GM12875 (cell line): ENCODE measurements around the gene FOXN3.

Experiments used
- H3K4me3 ChIP-seq: one replicate; pipeline ENCODE4 v1.5.1; 2011; ENCODE audit warnings: low read depth, low read length, control low read depth
- CTCF ChIP-seq: IDR thresholded peaks from 2 replicates; pipeline ENCODE4 v1.5.1; 2011; ENCODE audit warnings: low read depth, mild to moderate bottlenecking, control low read depth, inconsistent platforms, low read length, moderate library complexity, borderline replicate concordance; ENCODE audit not compliant: insufficient read depth

FOXN3 gene

GRCh38 chr14:89435492-89435891, 18.5 kb upstream of the FOXN3 start:
- no peak overlapping the region for H3K4me3 ChIP-seq
- no peak for TF ChIP-seq CTCF

- no peak overlapping the region for H3K4me3 ChIP-seq
- TF ChIP-seq CTCF = no peak
Measured at GRCh38 chr14:89432226-89432625, 15.2 kb upstream of the FOXN3 start.

- H3K4me3 ChIP-seq = peak overlapping the region; percentile 15
- no peak for TF ChIP-seq CTCF
Measured at GRCh38 chr14:89430391-89431236, 13.6 kb upstream of the FOXN3 start.

- H3K4me3 ChIP-seq = peak overlapping the region; percentile 15
- TF ChIP-seq CTCF = no peak
Measured at GRCh38 chr14:89429199-89430181, 12.5 kb upstream of the FOXN3 start.

GRCh38 chr14:89428546-89429198, 11.6 kb upstream of the FOXN3 start:
- H3K4me3 ChIP-seq = no peak overlapping the region
- TF ChIP-seq CTCF = no peak

GRCh38 chr14:89428173-89428523, 11.1 kb upstream of the FOXN3 start:
- H3K4me3 ChIP-seq = no peak overlapping the region
- no peak for TF ChIP-seq CTCF
